Measurements from ENCODE around the gene FCHSD2.

FCHSD2 gene

DNA sequence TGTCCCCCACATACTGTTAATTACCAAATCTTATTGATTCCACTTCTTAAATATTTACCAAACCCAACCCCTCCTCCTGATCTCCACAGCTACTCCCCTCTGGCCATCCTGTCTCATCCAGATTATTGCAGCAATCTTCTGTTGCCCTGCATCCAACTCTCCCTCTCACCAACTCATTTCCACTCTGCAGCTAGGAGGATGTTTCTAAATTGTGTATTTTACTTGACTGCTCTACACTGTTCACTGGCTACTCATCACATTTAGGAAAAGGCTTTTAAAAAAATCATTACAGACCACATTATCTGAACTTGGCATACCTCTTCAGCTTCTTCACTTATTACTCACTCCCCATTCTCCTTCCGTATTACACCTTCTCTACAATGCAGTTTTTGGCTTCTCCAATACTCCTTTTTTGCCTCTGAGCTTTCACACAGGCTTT lies 210.0 kb downstream of the FCHSD2 start:
- ChIA-PET CTCF (no interaction called here), POLR2A (no interaction called here)
- WGBS (ENCODE audit: insufficient coverage): 100% methylated on average over 1 of the region's 1 CpG

DNA sequence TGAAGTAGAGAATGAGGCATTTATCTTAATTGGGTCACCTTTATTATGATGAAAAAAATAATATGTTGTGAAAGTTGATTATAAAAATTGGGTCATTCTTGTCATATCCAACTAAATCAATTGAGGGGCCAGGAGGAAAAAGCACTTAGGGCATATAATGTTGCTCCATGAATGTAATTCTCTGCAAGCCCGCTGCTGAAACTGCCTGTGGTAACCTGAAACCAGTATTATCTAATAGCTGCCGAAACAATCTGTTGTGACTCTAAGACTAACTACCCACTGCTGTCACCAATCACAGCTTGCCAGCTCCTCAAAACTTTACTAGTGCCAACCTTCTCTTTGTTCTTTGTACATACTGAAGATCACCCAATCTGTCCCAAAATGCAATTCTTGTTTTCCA lies 212.1 kb downstream of the FCHSD2 start:
- Histone ChIP-seq H3K27me3 (replicated peaks in 2 of 5; ENCODE audit: control insufficient read depth in 4 of 5, insufficient read depth in 5 of 5, low read length in 4 of 5) (no peaks in the 10 kb centered on the region), H3K4me3 (ENCODE audit: control insufficient read depth in 1 of 7, extremely low read depth in 1 of 7, insufficient read depth in 4 of 7, low read depth in 2 of 7, low read length in 6 of 7) (no peak overlapping the region), H3K4me1 (ENCODE audit: control extremely low read depth in 1 of 4, control insufficient read depth in 4 of 4, insufficient read depth in 4 of 4, low read length in 3 of 4) (peaks cover 0 to under 1% (median 0%) of the 10 kb centered on the region in 4 experiments), H3K9me3 (ENCODE audit: control extremely low read depth in 1 of 5, control insufficient read depth in 4 of 5, insufficient read depth in 2 of 5, low read depth in 1 of 5, low read length in 4 of 5) (no peaks in the 10 kb centered on the region), H3K27ac (ENCODE audit: insufficient read depth in 1 of 2, low read depth in 1 of 2, low read length in 2 of 2, poor library complexity in 1 of 2, severe bottlenecking in 2 of 2) (no peak overlapping the region), H3K36me3 (ENCODE audit: control insufficient read depth in 4 of 4, insufficient read depth in 4 of 4, low read length in 3 of 4) (peaks cover 2 to 17% (median 5%) of the 10 kb centered on the region in 4 experiments)
- WGBS (ENCODE audit: insufficient coverage): 100% methylated on average over 2 of the region's 2 CpGs
- ChIA-PET CTCF (interaction anchor here (0.6 to 2.2 kb wide), 4 partner anchors 11 to 248 kb away, joined by 3 to 9 read pairs (median 4); no protein-coding TSS in a partner anchor), POLR2A (interaction anchor here (0.6 kb wide), 1 partner anchor 29 kb away, joined by 4 read pairs; no protein-coding TSS in a partner anchor)
- no peak for DNase-seq

More for the DNA sequence above, 210.0 kb downstream of the FCHSD2 start:
- no peaks in the 10 kb centered on the region for H3K27me3 ChIP-seq (replicated peaks in 2 of 5; ENCODE audit: control insufficient read depth in 4 of 5, insufficient read depth in 5 of 5, low read length in 4 of 5)
- peaks cover 3 to 8% (median 6%) of the 10 kb centered on the region in 4 experiments for H3K4me1 ChIP-seq (ENCODE audit: control extremely low read depth in 1 of 4, control insufficient read depth in 4 of 4, insufficient read depth in 4 of 4, low read length in 3 of 4)
- DNase-seq: no peak
- no peak overlapping the region for H3K27ac ChIP-seq (ENCODE audit: insufficient read depth in 1 of 2, low read depth in 1 of 2, low read length in 2 of 2, poor library complexity in 1 of 2, severe bottlenecking in 2 of 2)
- H3K9me3 ChIP-seq (ENCODE audit: control extremely low read depth in 1 of 5, control insufficient read depth in 4 of 5, insufficient read depth in 2 of 5, low read depth in 1 of 5, low read length in 4 of 5): no peaks in the 10 kb centered on the region
- peaks cover 0 to 15% (median 5%) of the 10 kb centered on the region in 4 experiments for H3K36me3 ChIP-seq (ENCODE audit: control insufficient read depth in 4 of 4, insufficient read depth in 4 of 4, low read length in 3 of 4)
- H3K4me3 ChIP-seq (ENCODE audit: control insufficient read depth in 1 of 7, extremely low read depth in 1 of 7, insufficient read depth in 4 of 7, low read depth in 2 of 7, low read length in 6 of 7): no peak overlapping the region

DNA sequence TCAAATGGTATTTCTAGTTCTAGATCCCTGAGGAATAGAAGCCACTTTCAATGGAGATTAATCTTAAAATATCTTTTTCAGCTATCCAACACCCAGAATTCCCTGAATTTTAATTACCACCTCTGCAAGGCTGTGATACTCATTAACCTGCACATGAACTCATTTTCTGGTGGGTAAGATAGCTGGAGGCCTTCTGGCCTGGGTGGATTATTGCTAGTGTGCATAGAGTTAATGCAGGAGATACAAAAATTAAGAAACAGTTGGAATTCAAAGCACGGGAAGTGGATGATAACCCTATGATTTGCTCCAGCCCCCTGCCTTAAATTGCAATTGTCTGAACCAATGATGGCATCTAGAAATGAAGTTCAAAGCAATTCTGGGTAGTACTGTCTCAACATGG lies 212.9 kb downstream of the FCHSD2 start:
- H3K27me3 ChIP-seq (replicated peaks in 2 of 5; ENCODE audit: control insufficient read depth in 4 of 5, insufficient read depth in 5 of 5, low read length in 4 of 5): no peaks in the 10 kb centered on the region
- ChIA-PET CTCF (interaction anchor here (0.6 to 2.2 kb wide), 4 partner anchors 11 to 248 kb away, joined by 3 to 9 read pairs (median 4); no protein-coding TSS in a partner anchor), POLR2A (no interaction called here)
- no peak for DNase-seq
- no peaks in the 10 kb centered on the region for H3K9me3 ChIP-seq (ENCODE audit: control extremely low read depth in 1 of 5, control insufficient read depth in 4 of 5, insufficient read depth in 2 of 5, low read depth in 1 of 5, low read length in 4 of 5)
- 90% methylated on average over 1 of the region's 1 CpG for WGBS (ENCODE audit: insufficient coverage)
- H3K4me1 ChIP-seq (ENCODE audit: control extremely low read depth in 1 of 4, control insufficient read depth in 4 of 4, insufficient read depth in 4 of 4, low read length in 3 of 4): peaks cover 0 to 2% (median 0%) of the 10 kb centered on the region in 4 experiments
- no peak overlapping the region for H3K27ac ChIP-seq (ENCODE audit: insufficient read depth in 1 of 2, low read depth in 1 of 2, low read length in 2 of 2, poor library complexity in 1 of 2, severe bottlenecking in 2 of 2)
- H3K36me3 ChIP-seq (ENCODE audit: control insufficient read depth in 4 of 4, insufficient read depth in 4 of 4, low read length in 3 of 4): peaks cover 2 to 17% (median 5%) of the 10 kb centered on the region in 4 experiments
- H3K4me3 ChIP-seq (ENCODE audit: control insufficient read depth in 1 of 7, extremely low read depth in 1 of 7, insufficient read depth in 4 of 7, low read depth in 2 of 7, low read length in 6 of 7): no peak overlapping the region

DNA sequence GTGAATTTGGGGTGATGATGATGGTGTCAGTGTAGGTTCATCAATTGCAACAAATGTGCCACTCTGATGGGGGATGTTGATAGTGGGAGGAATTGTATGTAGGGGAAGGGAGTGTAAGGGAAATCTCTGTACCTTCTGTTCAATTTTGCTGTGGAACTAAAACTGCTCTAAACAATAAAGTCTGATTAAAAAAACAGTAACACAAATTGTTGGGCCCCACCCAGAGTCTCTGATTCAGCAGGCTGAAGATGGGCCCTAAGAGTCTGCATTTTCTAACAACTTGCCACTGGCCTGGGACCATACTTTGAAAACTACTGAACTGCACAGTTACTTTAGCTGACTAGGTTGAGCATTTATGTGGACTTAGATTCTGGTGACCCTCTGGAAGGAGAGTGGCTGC lies 214.7 kb downstream of the FCHSD2 start:
- Histone ChIP-seq H3K9me3 (ENCODE audit: control extremely low read depth in 1 of 5, control insufficient read depth in 4 of 5, insufficient read depth in 2 of 5, low read depth in 1 of 5, low read length in 4 of 5) (no peaks in the 10 kb centered on the region), H3K4me1 (ENCODE audit: control extremely low read depth in 1 of 4, control insufficient read depth in 4 of 4, insufficient read depth in 4 of 4, low read length in 3 of 4) (peaks cover 0 to 2% (median 0%) of the 10 kb centered on the region in 4 experiments), H3K36me3 (ENCODE audit: control insufficient read depth in 4 of 4, insufficient read depth in 4 of 4, low read length in 3 of 4) (peaks cover 2 to 16% (median 3%) of the 10 kb centered on the region in 4 experiments), H3K4me3 (ENCODE audit: control insufficient read depth in 1 of 7, extremely low read depth in 1 of 7, insufficient read depth in 4 of 7, low read depth in 2 of 7, low read length in 6 of 7) (no peak overlapping the region), H3K27me3 (replicated peaks in 2 of 5; ENCODE audit: control insufficient read depth in 4 of 5, insufficient read depth in 5 of 5, low read length in 4 of 5) (no peaks in the 10 kb centered on the region), H3K27ac (ENCODE audit: insufficient read depth in 1 of 2, low read depth in 1 of 2, low read length in 2 of 2, poor library complexity in 1 of 2, severe bottlenecking in 2 of 2) (no peak overlapping the region)
- no peak for DNase-seq
- ChIA-PET CTCF (interaction anchor here (0.7 to 5.1 kb wide), 7 partner anchors 10 to 255 kb away, joined by 3 to 72 read pairs (median 3); no protein-coding TSS in a partner anchor), POLR2A (interaction anchor here (0.7 kb wide), 1 partner anchor 36 kb away, joined by 6 read pairs; no protein-coding TSS in a partner anchor)

DNA sequence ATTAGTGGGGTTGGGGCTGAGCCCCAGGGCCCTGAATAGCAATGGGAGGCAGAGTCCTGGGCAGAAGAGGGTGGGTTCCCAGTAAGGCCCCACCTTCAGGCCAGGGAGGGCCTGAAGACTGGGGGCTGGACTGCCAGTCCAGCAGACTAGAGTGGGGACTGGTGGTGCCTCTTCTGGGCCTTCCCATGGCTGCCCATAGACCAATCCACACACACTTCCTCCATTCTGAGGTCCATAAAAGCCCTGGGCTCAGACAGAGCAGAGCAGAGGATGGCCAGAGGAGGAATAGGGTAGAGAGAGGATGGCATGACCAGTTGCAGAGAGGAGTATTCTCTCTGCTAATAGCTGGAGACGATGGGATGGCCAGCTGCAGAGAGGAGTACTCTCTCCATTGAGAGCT lies 216.0 kb downstream of the FCHSD2 start:
- H3K4me3 ChIP-seq (ENCODE audit: control insufficient read depth in 1 of 7, extremely low read depth in 1 of 7, insufficient read depth in 4 of 7, low read depth in 2 of 7, low read length in 6 of 7): no peak overlapping the region
- WGBS (ENCODE audit: insufficient coverage): 100% methylated on average over 1 of the region's 1 CpG
- H3K9me3 ChIP-seq (ENCODE audit: control extremely low read depth in 1 of 5, control insufficient read depth in 4 of 5, insufficient read depth in 2 of 5, low read depth in 1 of 5, low read length in 4 of 5): no peaks in the 10 kb centered on the region
- CTCF ChIA-PET: interaction anchor here (1.0 to 5.1 kb wide), 10 partner anchors 9 to 257 kb away, joined by 3 to 72 read pairs (median 4); partner anchors contain the start of gene FCHSD2
- H3K36me3 ChIP-seq (ENCODE audit: control insufficient read depth in 4 of 4, insufficient read depth in 4 of 4, low read length in 3 of 4): peaks cover 3 to 16% (median 7%) of the 10 kb centered on the region in 4 experiments
- POLR2A ChIA-PET: no interaction called here
- H3K4me1 ChIP-seq (ENCODE audit: control extremely low read depth in 1 of 4, control insufficient read depth in 4 of 4, insufficient read depth in 4 of 4, low read length in 3 of 4): peaks cover 0 to 2% (median 0%) of the 10 kb centered on the region in 4 experiments
- DNase-seq: no peak
- no peaks in the 10 kb centered on the region for H3K27me3 ChIP-seq (replicated peaks in 2 of 5; ENCODE audit: control insufficient read depth in 4 of 5, insufficient read depth in 5 of 5, low read length in 4 of 5)
- H3K27ac ChIP-seq (ENCODE audit: insufficient read depth in 1 of 2, low read depth in 1 of 2, low read length in 2 of 2, poor library complexity in 1 of 2, severe bottlenecking in 2 of 2): peak overlapping the region in 1 of 2 experiments; percentile 45

DNA sequence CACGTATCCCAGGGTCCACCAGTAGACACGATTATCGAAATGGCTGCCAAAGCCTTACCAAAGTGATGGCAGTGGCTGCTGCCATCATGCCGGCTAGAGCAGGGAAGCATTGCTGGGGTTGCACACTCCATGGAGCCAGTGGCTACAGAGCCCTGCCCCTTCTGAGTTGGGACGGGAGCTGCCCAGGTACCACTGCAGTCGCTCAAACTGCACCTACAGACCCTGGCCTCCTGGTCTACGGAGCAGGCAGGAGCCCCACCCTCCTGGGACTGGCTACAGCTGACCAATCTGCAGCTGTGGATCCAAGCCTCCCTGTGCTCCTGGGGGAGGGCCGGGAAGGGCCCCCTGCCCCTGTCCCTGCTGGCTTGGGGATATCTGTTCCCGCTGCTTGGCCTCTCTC lies 216.5 kb downstream of the FCHSD2 start:
- H3K36me3 ChIP-seq (ENCODE audit: control insufficient read depth in 4 of 4, insufficient read depth in 4 of 4, low read length in 3 of 4): peaks cover 3 to 16% (median 8%) of the 10 kb centered on the region in 4 experiments
- no peak overlapping the region for H3K27ac ChIP-seq (ENCODE audit: insufficient read depth in 1 of 2, low read depth in 1 of 2, low read length in 2 of 2, poor library complexity in 1 of 2, severe bottlenecking in 2 of 2)
- 100% methylated on average over 9 of the region's 9 CpGs for WGBS (ENCODE audit: insufficient coverage)
- H3K4me1 ChIP-seq (ENCODE audit: control extremely low read depth in 1 of 4, control insufficient read depth in 4 of 4, insufficient read depth in 4 of 4, low read length in 3 of 4): peaks cover 0 to 2% (median 0%) of the 10 kb centered on the region in 4 experiments
- CTCF ChIA-PET: interaction anchor here (1.0 to 5.1 kb wide), 7 partner anchors 10 to 257 kb away, joined by 3 to 72 read pairs (median 4); partner anchors contain the start of gene FCHSD2
- no peak for DNase-seq
- POLR2A ChIA-PET: no interaction called here
- H3K4me3 ChIP-seq (ENCODE audit: control insufficient read depth in 1 of 7, extremely low read depth in 1 of 7, insufficient read depth in 4 of 7, low read depth in 2 of 7, low read length in 6 of 7): no peak overlapping the region
- H3K9me3 ChIP-seq (ENCODE audit: control extremely low read depth in 1 of 5, control insufficient read depth in 4 of 5, insufficient read depth in 2 of 5, low read depth in 1 of 5, low read length in 4 of 5): no peaks in the 10 kb centered on the region
- no peaks in the 10 kb centered on the region for H3K27me3 ChIP-seq (replicated peaks in 2 of 5; ENCODE audit: control insufficient read depth in 4 of 5, insufficient read depth in 5 of 5, low read length in 4 of 5)

DNA sequence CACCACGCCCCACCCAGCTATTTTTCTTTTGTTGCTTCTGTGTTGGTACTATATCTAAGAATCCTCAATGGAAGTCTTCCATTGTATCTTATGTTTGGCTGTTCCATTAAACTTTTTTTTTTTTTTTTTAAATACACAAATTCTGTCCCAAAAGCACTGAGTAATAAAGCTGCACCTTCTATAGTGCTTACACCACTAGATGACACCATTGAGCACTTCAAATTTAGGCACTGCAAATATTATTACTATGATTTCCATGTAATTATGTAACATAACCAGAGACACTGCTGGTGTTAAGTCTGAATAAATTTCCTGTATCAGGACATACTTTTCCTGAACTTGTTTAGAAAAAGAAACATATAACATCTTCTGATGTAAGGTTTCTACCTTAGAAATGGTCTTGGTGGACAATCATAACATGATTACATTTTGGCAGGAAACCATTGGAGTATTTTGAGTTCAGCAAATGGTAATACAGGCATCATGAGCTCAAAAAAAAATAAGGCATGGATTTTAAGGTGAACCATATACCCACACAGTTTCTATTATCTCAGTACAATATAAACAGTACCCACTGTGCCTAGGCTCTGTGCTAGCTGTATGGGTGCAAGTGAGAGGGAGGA lies 217.4 kb downstream of the FCHSD2 start:
- no peaks in the 10 kb centered on the region for H3K9me3 ChIP-seq (ENCODE audit: control extremely low read depth in 1 of 5, control insufficient read depth in 4 of 5, insufficient read depth in 2 of 5, low read depth in 1 of 5, low read length in 4 of 5)
- ChIA-PET CTCF (interaction anchor here (0.6 to 5.1 kb wide), 10 partner anchors 14 to 409 kb away, joined by 3 to 72 read pairs (median 4); partner anchors contain the start of gene FCHSD2), POLR2A (interaction anchor here (1.0 to 1.2 kb wide), 2 partner anchors 253 to 255 kb away, joined by 3 to 4 read pairs; no protein-coding TSS in a partner anchor)
- WGBS (ENCODE audit: insufficient coverage): no CpG with 5 or more reads among the region's 1 CpG
- no peaks in the 10 kb centered on the region for H3K27me3 ChIP-seq (replicated peaks in 2 of 5; ENCODE audit: control insufficient read depth in 4 of 5, insufficient read depth in 5 of 5, low read length in 4 of 5)
- peaks cover 0 to 14% (median 11%) of the 10 kb centered on the region in 4 experiments for H3K36me3 ChIP-seq (ENCODE audit: control insufficient read depth in 4 of 4, insufficient read depth in 4 of 4, low read length in 3 of 4)
- H3K4me3 ChIP-seq (ENCODE audit: control insufficient read depth in 1 of 7, extremely low read depth in 1 of 7, insufficient read depth in 4 of 7, low read depth in 2 of 7, low read length in 6 of 7): no peak overlapping the region
- peaks cover 0 to 2% (median 0%) of the 10 kb centered on the region in 4 experiments for H3K4me1 ChIP-seq (ENCODE audit: control extremely low read depth in 1 of 4, control insufficient read depth in 4 of 4, insufficient read depth in 4 of 4, low read length in 3 of 4)
- DNase-seq: peak; percentile 53 to 64 (median 60)
- no peak overlapping the region for H3K27ac ChIP-seq (ENCODE audit: insufficient read depth in 1 of 2, low read depth in 1 of 2, low read length in 2 of 2, poor library complexity in 1 of 2, severe bottlenecking in 2 of 2)

All from common myeloid progenitor, CD34-positive (primary cell).